WI38 (cell line): ENCODE results near the gene ZNF507.

ENCODE experiments used
- H3K4me3 ChIP-seq: 2 replicates; pipeline ENCODE4 v1.5.1; 2011; ENCODE audit warnings: low read depth, mild to moderate bottlenecking, control low read depth, low read length
- CTCF ChIP-seq: IDR thresholded peaks from 2 replicates; pipeline ENCODE4 v1.5.1; 2012; ENCODE audit warnings: low read depth, mild to moderate bottlenecking, control low read depth, low read length

The ZNF507 gene

GRCh38 chr19:32311371-32311770 lies 34.0 kb upstream of the ZNF507 start:
- no peak overlapping the region for H3K4me3 ChIP-seq
- no peak for TF ChIP-seq CTCF

GRCh38 chr19:32313569-32314265 lies 31.7 kb upstream of the ZNF507 start:
- H3K4me3 ChIP-seq, result no peak overlapping the region
- no peak for TF ChIP-seq CTCF

- no peak overlapping the region for H3K4me3 ChIP-seq
- TF ChIP-seq CTCF, result no peak
These were observed 29.4 kb upstream of the ZNF507 start for GRCh38 chr19:32316034-32316433.

GRCh38 chr19:32317086-32317485 lies 28.3 kb upstream of the ZNF507 start:
- no peak overlapping the region for H3K4me3 ChIP-seq

GRCh38 chr19:32318884-32319520 lies 26.4 kb upstream of the ZNF507 start:
- H3K4me3 ChIP-seq, result no peak overlapping the region
- no peak for TF ChIP-seq CTCF

More at GRCh38 chr19:32317086-32317485, 28.3 kb upstream of the ZNF507 start:
- TF ChIP-seq CTCF, result no peak

- H3K4me3 ChIP-seq, result no peak overlapping the region
- TF ChIP-seq CTCF, result no peak
These were observed 22.9 kb upstream of the ZNF507 start for GRCh38 chr19:32322541-32322940.

GRCh38 chr19:32324631-32325285 lies 20.7 kb upstream of the ZNF507 start:
- TF ChIP-seq CTCF, result no peak
- no peak overlapping the region for H3K4me3 ChIP-seq
